Measurements from ENCODE around the gene P2RY8. TPM values are rescaled to one million over a fixed set of nuclear protein-coding genes. Genes with fewer than 3 reads are reported as not detected.

P2RY8 gene
- total RNA-seq, 2 experiments from 2014 or later: 62.9 to 65.5 TPM

- no peaks in the 10 kb centered on the region for H3K9me3 Mint-ChIP-seq (ENCODE audit: insufficient read depth)
- peak overlapping the region; percentile 99 for H3K27ac Mint-ChIP-seq
- H3K27me3 Mint-ChIP-seq (ENCODE audit: low read depth): no peaks in the 10 kb centered on the region
- no peak for DNase-seq
- H3K4me1 Mint-ChIP-seq (ENCODE audit: low read depth): peaks cover 16% of the 10 kb centered on the region
- peak; percentile 6 for ATAC-seq
- CTCF ChIA-PET: no interaction called here
- H3K36me3 Mint-ChIP-seq (ENCODE audit: low read depth): peaks cover 21% of the 10 kb centered on the region
- POLR2A ChIA-PET: no interaction called here
- H3K4me3 Mint-ChIP-seq: peak overlapping the region; percentile 96
Measured at GRCh38 chrX:1536712-1537030, 314 bp downstream of the P2RY8 start.

- DNase-seq: peak; percentile 77
- ATAC-seq: peak; percentile 27
- Mint-ChIP-seq H3K9me3 (ENCODE audit: insufficient read depth) (no peaks in the 10 kb centered on the region), H3K36me3 (ENCODE audit: low read depth) (peaks cover 21% of the 10 kb centered on the region), H3K27ac (peak overlapping the region; percentile 99), H3K4me1 (ENCODE audit: low read depth) (peaks cover 16% of the 10 kb centered on the region), H3K27me3 (ENCODE audit: low read depth) (no peaks in the 10 kb centered on the region), H3K4me3 (peak overlapping the region; percentile 96)
- ChIA-PET POLR2A (no interaction called here), CTCF (no interaction called here)
Measured at GRCh38 chrX:1535241-1536041, 1.5 kb downstream of the P2RY8 start.

GRCh38 chrX:1534301-1535168 lies 2.5 kb downstream of the P2RY8 start:
- Mint-ChIP-seq H3K27ac (peak overlapping the region; percentile 99), H3K9me3 (ENCODE audit: insufficient read depth) (no peaks in the 10 kb centered on the region), H3K4me3 (peak overlapping the region; percentile 96), H3K4me1 (ENCODE audit: low read depth) (peaks cover 16% of the 10 kb centered on the region), H3K27me3 (ENCODE audit: low read depth) (no peaks in the 10 kb centered on the region), H3K36me3 (ENCODE audit: low read depth) (peaks cover 21% of the 10 kb centered on the region)
- ChIA-PET CTCF (no interaction called here), POLR2A (no interaction called here)
- ATAC-seq: peak; percentile 51
- peak; percentile 70 for DNase-seq

- H3K36me3 Mint-ChIP-seq (ENCODE audit: low read depth): peaks cover 21% of the 10 kb centered on the region
- H3K27me3 Mint-ChIP-seq (ENCODE audit: low read depth): no peaks in the 10 kb centered on the region
- H3K4me1 Mint-ChIP-seq (ENCODE audit: low read depth): peaks cover 13% of the 10 kb centered on the region
- DNase-seq (peak; percentile 10), ATAC-seq (no peak)
- ChIA-PET CTCF (no interaction called here), POLR2A (no interaction called here)
- no peak overlapping the region for H3K27ac Mint-ChIP-seq
- H3K9me3 Mint-ChIP-seq (ENCODE audit: insufficient read depth): no peaks in the 10 kb centered on the region
- H3K4me3 Mint-ChIP-seq: no peak overlapping the region
Measured at GRCh38 chrX:1533058-1533457, 3.9 kb downstream of the P2RY8 start.

GRCh38 chrX:1531096-1531890 lies 5.7 kb downstream of the P2RY8 start:
- CTCF ChIA-PET: no interaction called here
- Mint-ChIP-seq H3K27ac (no peak overlapping the region), H3K9me3 (ENCODE audit: insufficient read depth) (no peaks in the 10 kb centered on the region), H3K4me1 (ENCODE audit: low read depth) (peaks cover 4% of the 10 kb centered on the region), H3K27me3 (ENCODE audit: low read depth) (no peaks in the 10 kb centered on the region), H3K36me3 (ENCODE audit: low read depth) (peaks cover 15% of the 10 kb centered on the region), H3K4me3 (no peak overlapping the region)
- POLR2A ChIA-PET: no interaction called here
- DNase-seq: peak; percentile 15
- no peak for ATAC-seq

- DNase-seq: peak; percentile 11
- ATAC-seq: no peak
- POLR2A ChIA-PET: no interaction called here
- Mint-ChIP-seq H3K4me3 (no peak overlapping the region), H3K9me3 (ENCODE audit: insufficient read depth) (no peaks in the 10 kb centered on the region), H3K36me3 (ENCODE audit: low read depth) (peaks cover 8% of the 10 kb centered on the region), H3K27ac (no peak overlapping the region), H3K4me1 (ENCODE audit: low read depth) (peaks cover 4% of the 10 kb centered on the region), H3K27me3 (ENCODE audit: low read depth) (no peaks in the 10 kb centered on the region)
- CTCF ChIA-PET: no interaction called here
Measured at GRCh38 chrX:1529756-1530155, 7.2 kb downstream of the P2RY8 start.

- Mint-ChIP-seq H3K4me1 (ENCODE audit: low read depth) (peaks cover 4% of the 10 kb centered on the region), H3K36me3 (ENCODE audit: low read depth) (peaks cover 8% of the 10 kb centered on the region), H3K27me3 (ENCODE audit: low read depth) (no peaks in the 10 kb centered on the region), H3K9me3 (ENCODE audit: insufficient read depth) (no peaks in the 10 kb centered on the region), H3K4me3 (no peak overlapping the region), H3K27ac (no peak overlapping the region)
- CTCF ChIA-PET: no interaction called here
- ATAC-seq (no peak), DNase-seq (peak; percentile 17)
- POLR2A ChIA-PET: no interaction called here
Measured at GRCh38 chrX:1529328-1529727, 7.7 kb downstream of the P2RY8 start.

- Mint-ChIP-seq H3K36me3 (ENCODE audit: low read depth) (peaks cover 8% of the 10 kb centered on the region), H3K4me3 (no peak overlapping the region), H3K9me3 (ENCODE audit: insufficient read depth) (no peaks in the 10 kb centered on the region), H3K27ac (no peak overlapping the region), H3K4me1 (ENCODE audit: low read depth) (peaks cover 4% of the 10 kb centered on the region), H3K27me3 (ENCODE audit: low read depth) (no peaks in the 10 kb centered on the region)
- ChIA-PET CTCF (no interaction called here), POLR2A (no interaction called here)
- DNase-seq: peak; percentile 16
- no peak for ATAC-seq
Measured at GRCh38 chrX:1528884-1529203, 8.1 kb downstream of the P2RY8 start.

- POLR2A ChIA-PET: no interaction called here
- no peak overlapping the region for H3K4me3 Mint-ChIP-seq
- no peak overlapping the region for H3K27ac Mint-ChIP-seq
- H3K36me3 Mint-ChIP-seq (ENCODE audit: low read depth): peaks cover 9% of the 10 kb centered on the region
- CTCF ChIA-PET: no interaction called here
- no peaks in the 10 kb centered on the region for H3K27me3 Mint-ChIP-seq (ENCODE audit: low read depth)
- ATAC-seq: no peak
- DNase-seq: peak; percentile 13
- peaks cover 5% of the 10 kb centered on the region for H3K4me1 Mint-ChIP-seq (ENCODE audit: low read depth)
- no peaks in the 10 kb centered on the region for H3K9me3 Mint-ChIP-seq (ENCODE audit: insufficient read depth)
Measured at GRCh38 chrX:1528186-1528883, 8.7 kb downstream of the P2RY8 start.

- POLR2A ChIA-PET: no interaction called here
Measured at GRCh38 chrX:1527457-1527856, 9.5 kb downstream of the P2RY8 start.

GRCh38 chrX:1526565-1526964 lies 10.4 kb downstream of the P2RY8 start:
- Mint-ChIP-seq H3K4me1 (ENCODE audit: low read depth) (peaks cover 11% of the 10 kb centered on the region), H3K27ac (no peak overlapping the region), H3K9me3 (ENCODE audit: insufficient read depth) (no peaks in the 10 kb centered on the region), H3K27me3 (ENCODE audit: low read depth) (no peaks in the 10 kb centered on the region), H3K36me3 (ENCODE audit: low read depth) (peaks cover 7% of the 10 kb centered on the region), H3K4me3 (no peak overlapping the region)
- no peak for ATAC-seq
- no peak for DNase-seq
- POLR2A ChIA-PET: no interaction called here
- CTCF ChIA-PET: no interaction called here

More at GRCh38 chrX:1527457-1527856, 9.5 kb downstream of the P2RY8 start:
- Mint-ChIP-seq H3K27me3 (ENCODE audit: low read depth) (no peaks in the 10 kb centered on the region), H3K4me1 (ENCODE audit: low read depth) (peaks cover 5% of the 10 kb centered on the region), H3K27ac (no peak overlapping the region), H3K9me3 (ENCODE audit: insufficient read depth) (no peaks in the 10 kb centered on the region), H3K36me3 (ENCODE audit: low read depth) (peaks cover 5% of the 10 kb centered on the region), H3K4me3 (no peak overlapping the region)
- ATAC-seq (no peak), DNase-seq (no peak)
- CTCF ChIA-PET: no interaction called here
